Thymus (tissue), 11 donors: Measurements from ENCODE around the gene GARNL3. TPM values are rescaled to one million over a fixed set of nuclear protein-coding genes. Genes with fewer than 3 reads are reported as not detected.
A peak's percentile ranks its signal among the peaks of the same experiment; 100 is the strongest.

Experiments
- DNase-seq, 9 donors: peaks; one replicate each; pipeline ENCODE4 v3.0.0-alpha.2; 2013; ENCODE audit warnings: low spot score in 9 of 9, low read depth in 6 of 9, missing footprints in 1 of 9
- H3K27ac ChIP-seq, 2 donors: one replicate each; pipeline ENCODE4 v1.5.1; 2013; ENCODE audit warnings: control low read depth in 1 of 2, low read depth in 1 of 2, low read length in 1 of 2, mild to moderate bottlenecking in 1 of 2, moderate library complexity in 1 of 2
- H3K27me3 ChIP-seq, 2 donors: one replicate each; pipeline ENCODE4 v1.5.1; 2013; ENCODE audit warnings: low read length in 1 of 2; ENCODE audit not compliant: control insufficient read depth in 2 of 2, insufficient read depth in 1 of 2
- H3K36me3 ChIP-seq, 2 donors: one replicate each; pipeline ENCODE4 v1.5.1; 2013; ENCODE audit warnings: low read length in 1 of 2, mild to moderate bottlenecking in 1 of 2, moderate library complexity in 1 of 2; ENCODE audit not compliant: control insufficient read depth in 2 of 2, insufficient read depth in 2 of 2
- H3K4me1 ChIP-seq, 2 donors: one replicate each; pipeline ENCODE4 v1.5.1; 2013; ENCODE audit warnings: low read length in 2 of 2; ENCODE audit not compliant: control insufficient read depth in 2 of 2, insufficient read depth in 2 of 2
- H3K4me3 ChIP-seq, 2 donors: one replicate each; pipeline ENCODE4 v1.5.1; 2013; ENCODE audit warnings: low read length in 2 of 2, control low read depth in 1 of 2, mild to moderate bottlenecking in 1 of 2
- H3K9me3 ChIP-seq, 2 donors: one replicate each; pipeline ENCODE4 v1.5.1; 2013; ENCODE audit warnings: low read length in 1 of 2, mild to moderate bottlenecking in 1 of 2; ENCODE audit not compliant: control insufficient read depth in 2 of 2, insufficient read depth in 1 of 2
- WGBS: extraction: QIAGEN DNeasy Blood & Tissue Kit; methylation state at CpG from one replicate; pipeline ENCODE4 v1.1.7; 2013; 5-methylcytosine and 5-hydroxymethylcytosine counted together
- polyA plus RNA-seq: library from polyadenylated mRNA; stranded (reverse); fragments of 200-250 nt; gene quantifications from one replicate; pipeline ENCODE4 v1.2.3, GENCODE V29; 2013
- total RNA-seq: library from RNA; stranded (reverse); fragments of 120-200 nt; gene quantifications from one replicate; pipeline ENCODE4 v1.2.4, GENCODE V29; 2013
- donor health status: healthy.

GARNL3 gene
- total and polyA plus RNA-seq, 2 donors, result 1.5 to 2.2 TPM

- DNase-seq, result no peak
- no peaks in the 10 kb centered on the region for H3K36me3 ChIP-seq
- 90% methylated on average over 5 of the region's 5 CpGs for WGBS
- H3K4me3 ChIP-seq, result no peak overlapping the region
- no peaks in the 10 kb centered on the region for H3K9me3 ChIP-seq
- peaks cover under 1 to 3% of the 10 kb centered on the region in 2 donors for H3K27me3 ChIP-seq
- no peaks in the 10 kb centered on the region for H3K4me1 ChIP-seq
- H3K27ac ChIP-seq, result no peak overlapping the region
These were observed 3.4 kb downstream of the GARNL3 start for GRCh38 chr9:127267793-127268525.

GRCh38 chr9:127269449-127269848 is 4.9 kb downstream of the GARNL3 start:
- Histone ChIP-seq H3K27ac (no peak overlapping the region), H3K4me1 (no peaks in the 10 kb centered on the region), H3K27me3 (no peaks in the 10 kb centered on the region), H3K36me3 (no peaks in the 10 kb centered on the region), H3K4me3 (no peak overlapping the region), H3K9me3 (no peaks in the 10 kb centered on the region)
- DNase-seq, result no peak
- 96% methylated on average over 1 of the region's 1 CpG for WGBS

- Histone ChIP-seq H3K27me3 (no peaks in the 10 kb centered on the region), H3K9me3 (no peaks in the 10 kb centered on the region), H3K36me3 (no peaks in the 10 kb centered on the region), H3K4me1 (no peaks in the 10 kb centered on the region), H3K27ac (no peak overlapping the region), H3K4me3 (no peak overlapping the region)
- WGBS, result 94% methylated on average over 3 of the region's 3 CpGs
- no peak for DNase-seq
These were observed 8.8 kb downstream of the GARNL3 start for GRCh38 chr9:127273326-127273725.

GRCh38 chr9:127277099-127277498 is 12.5 kb downstream of the GARNL3 start:
- H3K27ac ChIP-seq, result peak overlapping the region in 1 of 2 donors; percentile 5
- peak in 1 of 9 donors; percentile 8 for DNase-seq

GRCh38 chr9:127277770-127278169 is 13.2 kb downstream of the GARNL3 start:
- Histone ChIP-seq H3K36me3 (no peaks in the 10 kb centered on the region), H3K9me3 (no peaks in the 10 kb centered on the region), H3K27me3 (peaks cover 0 to 3% of the 10 kb centered on the region in 2 donors), H3K27ac (no peak overlapping the region), H3K4me1 (no peaks in the 10 kb centered on the region), H3K4me3 (no peak overlapping the region)
- DNase-seq, result no peak
- 100% methylated on average over 1 of the region's 1 CpG for WGBS

More at GRCh38 chr9:127277099-127277498, 12.5 kb downstream of the GARNL3 start:
- Histone ChIP-seq H3K27me3 (peaks cover 0 to 3% of the 10 kb centered on the region in 2 donors), H3K4me3 (no peak overlapping the region), H3K36me3 (no peaks in the 10 kb centered on the region), H3K9me3 (no peaks in the 10 kb centered on the region), H3K4me1 (no peaks in the 10 kb centered on the region)
- WGBS, result 85% methylated on average over 2 of the region's 2 CpGs

- Histone ChIP-seq H3K27ac (no peak overlapping the region), H3K4me1 (no peaks in the 10 kb centered on the region), H3K9me3 (no peaks in the 10 kb centered on the region), H3K27me3 (peaks cover 0 to 3% of the 10 kb centered on the region in 2 donors), H3K36me3 (no peaks in the 10 kb centered on the region), H3K4me3 (no peak overlapping the region)
- no peak for DNase-seq
- 93% methylated on average over 2 of the region's 2 CpGs for WGBS
These were observed 13.8 kb downstream of the GARNL3 start for GRCh38 chr9:127278372-127278771.

- H3K4me3 ChIP-seq, result no peak overlapping the region
- no peaks in the 10 kb centered on the region for H3K9me3 ChIP-seq
- DNase-seq, result no peak
- H3K4me1 ChIP-seq, result no peaks in the 10 kb centered on the region
- 97% methylated on average over 3 of the region's 3 CpGs for WGBS
- H3K27ac ChIP-seq, result no peak overlapping the region
- no peaks in the 10 kb centered on the region for H3K36me3 ChIP-seq
- H3K27me3 ChIP-seq, result peaks cover 0 to 3% of the 10 kb centered on the region in 2 donors
These were observed 15.2 kb downstream of the GARNL3 start for GRCh38 chr9:127279717-127280285.

- 92% methylated on average over 8 of the region's 8 CpGs for WGBS
- no peak overlapping the region for H3K4me3 ChIP-seq
These were observed 16.5 kb downstream of the GARNL3 start for GRCh38 chr9:127280880-127281660.

GRCh38 chr9:127281891-127282290 is 17.3 kb downstream of the GARNL3 start:
- H3K4me3 ChIP-seq, result no peak overlapping the region
- no peaks in the 10 kb centered on the region for H3K36me3 ChIP-seq
- H3K27me3 ChIP-seq, result peaks cover 0 to 5% of the 10 kb centered on the region in 2 donors
- H3K9me3 ChIP-seq, result no peaks in the 10 kb centered on the region
- no peak for DNase-seq
- H3K4me1 ChIP-seq, result no peaks in the 10 kb centered on the region
- H3K27ac ChIP-seq, result no peak overlapping the region

More at GRCh38 chr9:127280880-127281660, 16.5 kb downstream of the GARNL3 start:
- Histone ChIP-seq H3K27me3 (peaks cover 0 to 3% of the 10 kb centered on the region in 2 donors), H3K36me3 (no peaks in the 10 kb centered on the region), H3K9me3 (no peaks in the 10 kb centered on the region), H3K27ac (no peak overlapping the region), H3K4me1 (no peaks in the 10 kb centered on the region)
- no peak for DNase-seq
